Parathyroid adenoma (tissue), 2 donors: ENCODE results near the gene DLG2.

ENCODE experiments used
- H2AFZ ChIP-seq: fragments of 300-600 bp; sonication (generic); one replicate; pipeline ENCODE4 v1.7.0; 2017; ENCODE audit warnings: antibody characterized with exemption, mild to moderate bottlenecking
- H3K27ac ChIP-seq: fragments of 300-600 bp; sonication (generic); one replicate; pipeline ENCODE4 v1.7.0; 2017
- H3K27me3 ChIP-seq: fragments of 300-600 bp; sonication (generic); one replicate; pipeline ENCODE4 v1.7.0; 2017; ENCODE audit warnings: low read length; ENCODE audit not compliant: control insufficient read depth, insufficient read depth
- H3K36me3 ChIP-seq: fragments of 300-600 bp; sonication (generic); one replicate; pipeline ENCODE4 v1.7.0; 2017; ENCODE audit warnings: low read length; ENCODE audit not compliant: control insufficient read depth, insufficient read depth
- H3K4me1 ChIP-seq: fragments of 300-600 bp; sonication (generic); one replicate; pipeline ENCODE4 v1.7.0; 2017; ENCODE audit warnings: control low read depth
- H3K4me2 ChIP-seq: fragments of 300-600 bp; sonication (generic); one replicate; pipeline ENCODE4 v1.7.0; 2017; ENCODE audit warnings: low read length
- H3K4me3 ChIP-seq: fragments of 300-600 bp; sonication (generic); one replicate; pipeline ENCODE4 v1.7.0; 2017; ENCODE audit warnings: low read depth, low read length
- H3K79me2 ChIP-seq: fragments of 300-600 bp; sonication (generic); one replicate; pipeline ENCODE4 v1.7.0; 2017; ENCODE audit warnings: control low read depth
- H3K9ac ChIP-seq: fragments of 300-600 bp; sonication (generic); one replicate; pipeline ENCODE4 v1.7.0; 2017; ENCODE audit warnings: mild to moderate bottlenecking
- H3K9me3 ChIP-seq: fragments of 300-600 bp; sonication (generic); one replicate; pipeline ENCODE4 v1.7.0; 2017; ENCODE audit warnings: low read length; ENCODE audit not compliant: control insufficient read depth
- TF ChIP-seq, protein P1 (sequence below): fragments of 300-600 bp; sonication (generic); IDR thresholded peaks from one replicate; pipeline ENCODE4 v1.7.0; 2017; ENCODE audit warnings: antibody characterized with exemption, mild to moderate bottlenecking
- donor health status: primary hyperparathyroidism.

Gene DLG2

DNA sequence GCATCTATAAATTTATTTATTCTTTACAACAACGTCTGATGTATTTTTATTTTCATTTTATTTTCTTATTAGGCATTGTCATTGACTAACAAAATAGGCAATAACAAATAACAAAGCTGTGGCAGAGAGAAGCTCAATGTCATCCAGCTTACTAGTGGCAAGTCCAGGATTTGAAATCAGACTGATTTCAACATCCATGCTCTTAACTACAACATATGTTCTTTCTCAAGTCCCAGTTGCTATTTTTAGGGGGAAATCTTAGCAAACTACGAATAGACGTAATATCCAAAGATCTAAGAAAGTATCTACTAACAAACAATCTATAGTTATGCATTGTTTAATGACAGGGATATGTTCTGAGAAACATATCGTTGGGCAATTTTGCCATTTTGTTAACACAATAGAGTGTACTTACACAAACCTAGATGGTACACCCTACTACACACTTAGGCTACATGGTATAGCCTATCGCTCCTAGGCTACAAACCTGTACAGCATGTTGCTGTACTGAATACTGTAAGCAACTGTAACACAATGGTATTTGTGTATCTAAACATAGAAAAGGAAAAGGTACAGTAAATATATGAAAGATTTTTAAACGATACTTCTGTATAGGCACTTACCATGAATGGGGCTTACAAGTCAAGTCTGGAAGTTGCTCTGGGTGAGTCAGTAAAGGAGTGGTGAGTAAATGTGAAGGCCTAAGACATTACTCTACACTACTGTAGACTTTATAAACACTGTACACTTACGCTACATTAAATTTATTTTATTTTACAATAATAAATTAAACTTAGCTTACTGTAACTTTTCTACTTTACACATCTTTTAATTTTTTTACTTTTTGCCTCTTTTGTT lies 151.3 kb downstream of the DLG2 start:
- TF ChIP-seq, protein P1, sequence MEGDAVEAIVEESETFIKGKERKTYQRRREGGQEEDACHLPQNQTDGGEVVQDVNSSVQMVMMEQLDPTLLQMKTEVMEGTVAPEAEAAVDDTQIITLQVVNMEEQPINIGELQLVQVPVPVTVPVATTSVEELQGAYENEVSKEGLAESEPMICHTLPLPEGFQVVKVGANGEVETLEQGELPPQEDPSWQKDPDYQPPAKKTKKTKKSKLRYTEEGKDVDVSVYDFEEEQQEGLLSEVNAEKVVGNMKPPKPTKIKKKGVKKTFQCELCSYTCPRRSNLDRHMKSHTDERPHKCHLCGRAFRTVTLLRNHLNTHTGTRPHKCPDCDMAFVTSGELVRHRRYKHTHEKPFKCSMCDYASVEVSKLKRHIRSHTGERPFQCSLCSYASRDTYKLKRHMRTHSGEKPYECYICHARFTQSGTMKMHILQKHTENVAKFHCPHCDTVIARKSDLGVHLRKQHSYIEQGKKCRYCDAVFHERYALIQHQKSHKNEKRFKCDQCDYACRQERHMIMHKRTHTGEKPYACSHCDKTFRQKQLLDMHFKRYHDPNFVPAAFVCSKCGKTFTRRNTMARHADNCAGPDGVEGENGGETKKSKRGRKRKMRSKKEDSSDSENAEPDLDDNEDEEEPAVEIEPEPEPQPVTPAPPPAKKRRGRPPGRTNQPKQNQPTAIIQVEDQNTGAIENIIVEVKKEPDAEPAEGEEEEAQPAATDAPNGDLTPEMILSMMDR: no peak
- H3K79me2 ChIP-seq: no peaks in the 10 kb centered on the region
- H3K9me3 ChIP-seq: no peaks in the 10 kb centered on the region
- no peaks in the 10 kb centered on the region for H3K4me1 ChIP-seq
- H3K9ac ChIP-seq: no peak overlapping the region
- H2AFZ ChIP-seq: no peak overlapping the region
- H3K27ac ChIP-seq: no peak overlapping the region
- H3K4me3 ChIP-seq: no peak overlapping the region
- no peaks in the 10 kb centered on the region for H3K36me3 ChIP-seq
- H3K4me2 ChIP-seq: no peak overlapping the region
- H3K27me3 ChIP-seq: no peaks in the 10 kb centered on the region

DNA sequence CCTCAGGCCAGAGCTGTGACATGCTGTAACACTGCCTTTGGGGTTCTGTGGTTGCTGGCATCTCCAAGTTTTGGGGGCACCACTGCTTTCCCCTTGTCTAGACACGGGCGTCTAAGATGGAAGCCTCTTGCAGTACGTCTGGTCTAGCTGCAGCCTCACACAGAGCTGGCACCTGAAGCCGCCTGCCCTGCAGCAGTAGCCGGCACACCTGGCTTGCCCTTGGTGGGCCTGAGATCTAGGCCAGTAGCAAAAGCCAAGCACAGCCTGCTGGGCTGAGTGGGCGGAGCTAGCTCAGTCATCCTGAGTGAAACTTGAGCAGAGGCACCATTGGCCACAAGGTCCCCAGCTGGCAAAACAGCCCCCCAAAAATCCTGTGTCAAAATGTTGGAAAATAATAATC lies 154.2 kb downstream of the DLG2 start:
- TF ChIP-seq, protein P1: no peak
- Histone ChIP-seq H3K4me2 (no peak overlapping the region), H3K4me1 (no peaks in the 10 kb centered on the region), H3K27me3 (no peaks in the 10 kb centered on the region), H3K79me2 (no peaks in the 10 kb centered on the region), H3K4me3 (no peak overlapping the region), H3K9ac (no peak overlapping the region), H3K9me3 (no peaks in the 10 kb centered on the region), H3K27ac (no peak overlapping the region), H2AFZ (no peak overlapping the region), H3K36me3 (no peaks in the 10 kb centered on the region)

DNA sequence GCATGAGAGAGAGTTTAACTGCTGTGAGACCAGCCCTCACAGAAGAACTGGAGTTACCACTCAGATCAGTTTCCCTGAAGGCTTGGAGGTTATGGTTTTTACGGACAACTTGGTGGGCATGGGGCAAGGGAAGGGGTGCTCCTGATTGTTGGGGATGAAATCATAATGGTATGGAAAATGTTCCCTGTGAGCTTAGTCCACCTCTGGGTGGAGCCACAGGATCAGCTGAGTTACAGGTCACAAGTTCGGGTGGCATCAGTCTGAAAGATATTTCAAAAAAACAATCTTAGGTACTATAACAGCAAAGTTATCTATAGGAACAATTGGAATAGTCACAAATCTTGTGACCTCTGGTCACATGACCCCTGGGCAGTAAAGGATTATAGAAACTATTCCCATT lies 162.9 kb downstream of the DLG2 start:
- no peaks in the 10 kb centered on the region for H3K79me2 ChIP-seq
- no peaks in the 10 kb centered on the region for H3K9me3 ChIP-seq
- H3K4me3 ChIP-seq: no peak overlapping the region
- H3K27me3 ChIP-seq: no peaks in the 10 kb centered on the region
- H3K4me1 ChIP-seq: no peaks in the 10 kb centered on the region
- H3K9ac ChIP-seq: no peak overlapping the region
- TF ChIP-seq, protein P1: no peak
- no peak overlapping the region for H3K4me2 ChIP-seq
- no peak overlapping the region for H2AFZ ChIP-seq
- no peaks in the 10 kb centered on the region for H3K36me3 ChIP-seq
- H3K27ac ChIP-seq: no peak overlapping the region

DNA sequence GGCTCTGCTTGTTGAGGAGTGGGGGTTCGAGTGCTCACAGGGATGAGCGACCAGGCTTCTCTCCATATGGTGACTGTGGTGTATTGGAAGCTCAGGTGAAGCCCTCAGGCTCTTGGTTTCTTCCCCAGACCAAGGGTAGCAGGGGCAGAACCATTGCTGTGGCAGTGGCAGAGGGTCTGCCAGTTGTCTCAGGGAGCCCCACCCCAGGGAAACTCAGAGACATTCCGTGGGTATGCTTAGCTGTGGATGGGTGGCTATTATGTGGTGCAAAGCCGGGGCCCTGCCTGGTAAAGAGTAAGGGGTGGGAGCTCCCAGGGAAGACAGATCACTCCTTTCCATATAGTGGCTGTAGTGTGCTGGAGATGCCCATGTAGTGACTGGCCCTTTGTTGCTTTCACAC lies 167.8 kb downstream of the DLG2 start:
- no peak overlapping the region for H3K4me2 ChIP-seq
- TF ChIP-seq, protein P1: no peak
- H3K9me3 ChIP-seq: no peaks in the 10 kb centered on the region
- H3K9ac ChIP-seq: no peak overlapping the region
- no peaks in the 10 kb centered on the region for H3K79me2 ChIP-seq
- H3K27ac ChIP-seq: no peak overlapping the region
- H3K4me1 ChIP-seq: no peaks in the 10 kb centered on the region
- no peaks in the 10 kb centered on the region for H3K36me3 ChIP-seq
- no peaks in the 10 kb centered on the region for H3K27me3 ChIP-seq
- no peak overlapping the region for H3K4me3 ChIP-seq
- H2AFZ ChIP-seq: no peak overlapping the region

DNA sequence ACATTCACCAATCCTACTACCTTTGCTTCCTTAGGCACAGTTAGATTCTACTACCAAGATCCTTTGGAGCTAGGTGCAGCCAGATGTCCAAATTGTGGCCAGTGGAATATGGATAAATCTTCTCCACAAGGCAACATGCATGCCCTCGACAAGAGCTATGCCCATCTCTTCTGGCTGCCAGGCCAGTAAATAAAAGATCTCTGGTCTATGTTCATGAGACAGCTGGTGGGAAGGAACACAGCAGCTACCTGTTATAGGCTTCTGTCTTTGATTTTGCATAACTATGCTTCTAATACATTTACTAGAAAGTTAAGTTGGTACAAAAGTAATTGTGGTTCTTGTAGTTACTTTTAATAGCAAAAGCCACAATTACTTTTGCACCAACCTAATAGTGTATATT lies 182.7 kb downstream of the DLG2 start:
- TF ChIP-seq, protein P1: no peak

More for the DNA sequence above, 182.7 kb downstream of the DLG2 start:
- H2AFZ ChIP-seq: no peak overlapping the region
- H3K9me3 ChIP-seq: no peaks in the 10 kb centered on the region
- no peaks in the 10 kb centered on the region for H3K4me1 ChIP-seq
- no peaks in the 10 kb centered on the region for H3K27me3 ChIP-seq
- no peaks in the 10 kb centered on the region for H3K79me2 ChIP-seq
- no peaks in the 10 kb centered on the region for H3K36me3 ChIP-seq
- no peak overlapping the region for H3K27ac ChIP-seq
- no peak overlapping the region for H3K9ac ChIP-seq
- no peak overlapping the region for H3K4me2 ChIP-seq
- H3K4me3 ChIP-seq: no peak overlapping the region
